ENCODE results near the gene MORN2. TPM values are rescaled to one million over a fixed set of nuclear protein-coding genes. Genes with fewer than 3 reads are reported as not detected.

The MORN2 gene
- total and polyA plus RNA-seq, 9 of the 15 experiments (the other 6 are each of a cell fraction or from before 2014, with no cell fraction given) = 10.4 to 39.5 (median 20.8) TPM

DNA sequence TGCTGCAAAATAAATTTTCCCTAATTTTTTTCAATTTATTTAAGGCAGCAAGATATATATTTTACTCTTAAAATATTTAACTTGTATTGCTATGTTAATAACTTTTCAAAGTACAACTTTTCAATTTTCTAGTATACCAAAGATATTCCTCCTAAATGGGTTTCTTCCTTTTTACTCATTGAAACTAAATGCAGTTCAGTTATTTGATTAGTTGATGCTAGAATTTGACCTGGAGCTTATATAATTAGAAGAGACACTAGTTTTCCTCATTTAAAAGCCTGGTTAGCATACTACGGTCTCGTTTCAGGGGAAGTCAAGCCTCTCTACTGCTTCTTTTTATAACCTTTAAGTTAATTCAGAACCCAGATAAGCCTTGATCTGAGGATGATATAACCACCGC lies 13.8 kb downstream of the MORN2 start, which contains the start of gene ARHGEF33:
TSS of gene ARHGEF33 (plus strand) at position 301 of the 400 bp plus-strand sequence. CDS start 29,573 bp downstream, outside the sequence.
- no peaks in the 10 kb centered on the region for H3K9me3 ChIP-seq (replicated peaks; ENCODE audit: control insufficient read depth, insufficient read depth, low read depth, low read length)
- CTCF ChIA-PET (ENCODE audit: low intra/inter-chr PET ratio) = no interaction called here
- H3K27ac ChIP-seq (ENCODE audit: extremely low read depth, low read depth, low read length) = no peak within 1 kb of the TSS
- POLR2A ChIA-PET = no interaction called here
- no peaks in the 10 kb centered on the region for H3K36me3 ChIP-seq (ENCODE audit: control insufficient read depth, insufficient read depth, low read length)
- DNase-seq (ENCODE audit: extremely low read depth in 1 of 4, low spot score in 3 of 4) = no peak
- intact Hi-C loops (cut with micrococcal nuclease) (no loop called here), in situ Hi-C loops (cut with MboI) (no loop called here)
- no peak for ATAC-seq
- H3K9ac ChIP-seq (ENCODE audit: insufficient read depth in 1 of 2, low read depth in 2 of 2, low read length in 2 of 2) = no peak within 1 kb of the TSS
- peaks cover 3% of the 10 kb centered on the region in 2 experiments; a peak in 2 of 5 replicates for H3K27me3 ChIP-seq (ENCODE audit: control insufficient read depth in 2 of 2, insufficient read depth in 2 of 2, low read length in 2 of 2)
- no peak for FAIRE-seq
- no peak within 1 kb of the TSS for H2AFZ ChIP-seq (ENCODE audit: low read depth, low read length)
- no TSS peak for BruUV-seq (replicated peaks)
- H4K20me1 ChIP-seq (replicated peaks; ENCODE audit: control insufficient read depth, insufficient read depth, low read length) = no peaks in the 10 kb centered on the region
- H3K4me1 ChIP-seq (replicated peaks in 1 of 2; ENCODE audit: control insufficient read depth in 2 of 2, insufficient read depth in 2 of 2, low read length in 2 of 2) = no peaks in the 10 kb centered on the region; a peak in 1 of 5 replicates
- no peaks in the 10 kb centered on the region for H3K9me1 ChIP-seq (ENCODE audit: control insufficient read depth, insufficient read depth, low read length)
- 9% methylated on average over 3 of the region's 3 CpGs for WGBS (ENCODE audit: insufficient coverage, low coverage, missing lambda C conversion rate)
- no peak within 1 kb of the TSS for H3K4me3 ChIP-seq
- H3K4me2 ChIP-seq (ENCODE audit: insufficient read depth, low read length) = no peak within 1 kb of the TSS
- no peaks in the 10 kb centered on the region for H3K79me2 ChIP-seq (ENCODE audit: control insufficient read depth, insufficient read depth, low read length)
- no peak for TF ChIP-seq FOXP1 (CRISPR knock-in tag; IDR thresholded peaks at IDR 0.05)
- TF ChIP-seq FOSL1 (tag; conservative IDR thresholded peaks at IDR 0.05) = no peak
- TF ChIP-seq SUPT5H (IDR thresholded peaks at IDR 0.05) = no peak
- TF ChIP-seq, protein P1, sequence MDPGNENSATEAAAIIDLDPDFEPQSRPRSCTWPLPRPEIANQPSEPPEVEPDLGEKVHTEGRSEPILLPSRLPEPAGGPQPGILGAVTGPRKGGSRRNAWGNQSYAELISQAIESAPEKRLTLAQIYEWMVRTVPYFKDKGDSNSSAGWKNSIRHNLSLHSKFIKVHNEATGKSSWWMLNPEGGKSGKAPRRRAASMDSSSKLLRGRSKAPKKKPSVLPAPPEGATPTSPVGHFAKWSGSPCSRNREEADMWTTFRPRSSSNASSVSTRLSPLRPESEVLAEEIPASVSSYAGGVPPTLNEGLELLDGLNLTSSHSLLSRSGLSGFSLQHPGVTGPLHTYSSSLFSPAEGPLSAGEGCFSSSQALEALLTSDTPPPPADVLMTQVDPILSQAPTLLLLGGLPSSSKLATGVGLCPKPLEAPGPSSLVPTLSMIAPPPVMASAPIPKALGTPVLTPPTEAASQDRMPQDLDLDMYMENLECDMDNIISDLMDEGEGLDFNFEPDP (CRISPR knock-in tag; IDR thresholded peaks at IDR 0.05) = no peak
- TF ChIP-seq KLF16 (IDR thresholded peaks at IDR 0.05) = no peak
- no peak for TF ChIP-seq CREB1 (IDR thresholded peaks at IDR 0.05)
- no peak for TF ChIP-seq CREB1 (CRISPR knock-in tag; IDR thresholded peaks at IDR 0.05)
- TF ChIP-seq, protein P2, sequence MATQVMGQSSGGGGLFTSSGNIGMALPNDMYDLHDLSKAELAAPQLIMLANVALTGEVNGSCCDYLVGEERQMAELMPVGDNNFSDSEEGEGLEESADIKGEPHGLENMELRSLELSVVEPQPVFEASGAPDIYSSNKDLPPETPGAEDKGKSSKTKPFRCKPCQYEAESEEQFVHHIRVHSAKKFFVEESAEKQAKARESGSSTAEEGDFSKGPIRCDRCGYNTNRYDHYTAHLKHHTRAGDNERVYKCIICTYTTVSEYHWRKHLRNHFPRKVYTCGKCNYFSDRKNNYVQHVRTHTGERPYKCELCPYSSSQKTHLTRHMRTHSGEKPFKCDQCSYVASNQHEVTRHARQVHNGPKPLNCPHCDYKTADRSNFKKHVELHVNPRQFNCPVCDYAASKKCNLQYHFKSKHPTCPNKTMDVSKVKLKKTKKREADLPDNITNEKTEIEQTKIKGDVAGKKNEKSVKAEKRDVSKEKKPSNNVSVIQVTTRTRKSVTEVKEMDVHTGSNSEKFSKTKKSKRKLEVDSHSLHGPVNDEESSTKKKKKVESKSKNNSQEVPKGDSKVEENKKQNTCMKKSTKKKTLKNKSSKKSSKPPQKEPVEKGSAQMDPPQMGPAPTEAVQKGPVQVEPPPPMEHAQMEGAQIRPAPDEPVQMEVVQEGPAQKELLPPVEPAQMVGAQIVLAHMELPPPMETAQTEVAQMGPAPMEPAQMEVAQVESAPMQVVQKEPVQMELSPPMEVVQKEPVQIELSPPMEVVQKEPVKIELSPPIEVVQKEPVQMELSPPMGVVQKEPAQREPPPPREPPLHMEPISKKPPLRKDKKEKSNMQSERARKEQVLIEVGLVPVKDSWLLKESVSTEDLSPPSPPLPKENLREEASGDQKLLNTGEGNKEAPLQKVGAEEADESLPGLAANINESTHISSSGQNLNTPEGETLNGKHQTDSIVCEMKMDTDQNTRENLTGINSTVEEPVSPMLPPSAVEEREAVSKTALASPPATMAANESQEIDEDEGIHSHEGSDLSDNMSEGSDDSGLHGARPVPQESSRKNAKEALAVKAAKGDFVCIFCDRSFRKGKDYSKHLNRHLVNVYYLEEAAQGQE (IDR thresholded peaks at IDR 0.05; ENCODE audit: borderline replicate concordance) = no peak
- TF ChIP-seq, protein P2 (CRISPR knock-in tag; IDR thresholded peaks at IDR 0.05; ENCODE audit: low read depth) = no peak
- TF ChIP-seq ZNF583 (CRISPR knock-in tag; IDR thresholded peaks at IDR 0.05) = no peak
- TF ChIP-seq, protein P3, sequence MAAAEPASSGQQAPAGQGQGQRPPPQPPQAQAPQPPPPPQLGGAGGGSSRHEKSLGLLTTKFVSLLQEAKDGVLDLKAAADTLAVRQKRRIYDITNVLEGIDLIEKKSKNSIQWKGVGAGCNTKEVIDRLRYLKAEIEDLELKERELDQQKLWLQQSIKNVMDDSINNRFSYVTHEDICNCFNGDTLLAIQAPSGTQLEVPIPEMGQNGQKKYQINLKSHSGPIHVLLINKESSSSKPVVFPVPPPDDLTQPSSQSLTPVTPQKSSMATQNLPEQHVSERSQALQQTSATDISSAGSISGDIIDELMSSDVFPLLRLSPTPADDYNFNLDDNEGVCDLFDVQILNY (CRISPR knock-in tag; IDR thresholded peaks at IDR 0.05) = no peak
- TF ChIP-seq THRAP3 (IDR thresholded peaks at IDR 0.05; ENCODE audit: borderline replicate concordance) = no peak
- no peak for TF ChIP-seq L3MBTL2 (IDR thresholded peaks at IDR 0.05)
- no peak for TF ChIP-seq KAT2B (IDR thresholded peaks at IDR 0.05; ENCODE audit: low read depth, low read length)
- TF ChIP-seq MEIS2 (IDR thresholded peaks at IDR 0.05; ENCODE audit: partially characterized antibody) = no peak

Measured in K562 (cell line).